ENCODE results near the gene GRB2.

The GRB2 gene

GRCh38 chr17:75331671-75332070, 73.8 kb downstream of the GRB2 start:
- H3K4me1 ChIP-seq, result no peaks in the 10 kb centered on the region
- peaks cover 69% of the 10 kb centered on the region for H3K79me2 ChIP-seq
- no peaks in the 10 kb centered on the region for H3K36me3 ChIP-seq (ENCODE audit: control insufficient read depth, insufficient read depth, low read length)
- H3K4me3 ChIP-seq (ENCODE audit: low read depth, low read length), result no peak overlapping the region
- no peak overlapping the region for H3K9ac ChIP-seq
- H3K4me2 ChIP-seq (ENCODE audit: low read length), result no peak overlapping the region
- no peak overlapping the region for H2AFZ ChIP-seq
- H3K27me3 ChIP-seq (ENCODE audit: control insufficient read depth, insufficient read depth, low read length), result no peaks in the 10 kb centered on the region
- no peak overlapping the region for H3K27ac ChIP-seq
- no peak for TF ChIP-seq CTCF (IDR thresholded peaks at IDR 0.05)
- no peaks in the 10 kb centered on the region for H3K9me3 ChIP-seq (ENCODE audit: control insufficient read depth, low read length)

GRCh38 chr17:75327757-75328156, 77.7 kb downstream of the GRB2 start:
- H3K4me3 ChIP-seq (ENCODE audit: low read depth, low read length), result no peak overlapping the region
- H3K27ac ChIP-seq, result no peak overlapping the region
- H3K4me2 ChIP-seq (ENCODE audit: low read length), result no peak overlapping the region
- no peaks in the 10 kb centered on the region for H3K27me3 ChIP-seq (ENCODE audit: control insufficient read depth, insufficient read depth, low read length)
- H3K79me2 ChIP-seq, result peaks cover 45% of the 10 kb centered on the region
- H3K4me1 ChIP-seq, result peaks cover 8% of the 10 kb centered on the region
- no peak for TF ChIP-seq CTCF (IDR thresholded peaks at IDR 0.05)
- H2AFZ ChIP-seq, result no peak overlapping the region
- no peaks in the 10 kb centered on the region for H3K9me3 ChIP-seq (ENCODE audit: control insufficient read depth, low read length)
- H3K9ac ChIP-seq, result no peak overlapping the region
- H3K36me3 ChIP-seq (ENCODE audit: control insufficient read depth, insufficient read depth, low read length), result no peaks in the 10 kb centered on the region

GRCh38 chr17:75326226-75326848, 79.1 kb downstream of the GRB2 start:
- peaks cover 45% of the 10 kb centered on the region for H3K79me2 ChIP-seq
- H3K9me3 ChIP-seq (ENCODE audit: control insufficient read depth, low read length), result no peaks in the 10 kb centered on the region
- H3K4me1 ChIP-seq, result peaks cover 8% of the 10 kb centered on the region
- TF ChIP-seq CTCF (IDR thresholded peaks at IDR 0.05), result no peak
- no peak overlapping the region for H3K9ac ChIP-seq
- peak overlapping the region; percentile 28 for H3K4me2 ChIP-seq (ENCODE audit: low read length)
- no peak overlapping the region for H2AFZ ChIP-seq
- no peaks in the 10 kb centered on the region for H3K36me3 ChIP-seq (ENCODE audit: control insufficient read depth, insufficient read depth, low read length)
- H3K4me3 ChIP-seq (ENCODE audit: low read depth, low read length), result no peak overlapping the region
- H3K27me3 ChIP-seq (ENCODE audit: control insufficient read depth, insufficient read depth, low read length), result no peaks in the 10 kb centered on the region
- H3K27ac ChIP-seq, result peak overlapping the region; percentile 43

- H3K9ac ChIP-seq, result no peak overlapping the region
- peak overlapping the region; percentile 43 for H3K27ac ChIP-seq
These were observed 79.7 kb downstream of the GRB2 start for GRCh38 chr17:75325827-75326225.

More at GRCh38 chr17:75325827-75326225, 79.7 kb downstream of the GRB2 start:
- Histone ChIP-seq H3K36me3 (ENCODE audit: control insufficient read depth, insufficient read depth, low read length) (no peaks in the 10 kb centered on the region), H3K4me3 (ENCODE audit: low read depth, low read length) (no peak overlapping the region), H2AFZ (no peak overlapping the region), H3K4me1 (peaks cover 8% of the 10 kb centered on the region), H3K4me2 (ENCODE audit: low read length) (peak overlapping the region; percentile 28), H3K27me3 (ENCODE audit: control insufficient read depth, insufficient read depth, low read length) (no peaks in the 10 kb centered on the region), H3K9me3 (ENCODE audit: control insufficient read depth, low read length) (no peaks in the 10 kb centered on the region), H3K79me2 (peaks cover 42% of the 10 kb centered on the region)
- no peak for TF ChIP-seq CTCF (IDR thresholded peaks at IDR 0.05)
